ENCODE measurements around the gene SLC9A3. TPM values are rescaled to one million over a fixed set of nuclear protein-coding genes. Genes with fewer than 3 reads are reported as not detected.
A peak's percentile ranks its signal among the peaks of the same experiment; 100 is the strongest.

SLC9A3 gene
- total RNA-seq, 2 experiments from 2014 or later: 2.0 to 2.3 TPM

GRCh38 chr5:547086-547924 lies 23.1 kb upstream of the SLC9A3 start:
- POLR2A ChIA-PET: no interaction called here
- no peaks in the 10 kb centered on the region for H3K9me3 Mint-ChIP-seq
- DNase-seq: peak; percentile 20
- no peak for ATAC-seq (ENCODE audit: low read depth)
- H3K27me3 Mint-ChIP-seq: peaks cover 11% of the 10 kb centered on the region
- H3K4me1 Mint-ChIP-seq: peaks cover 10% of the 10 kb centered on the region
- H3K27ac Mint-ChIP-seq: no peak overlapping the region
- no peak overlapping the region for H3K4me3 Mint-ChIP-seq
- no peaks in the 10 kb centered on the region for H3K36me3 Mint-ChIP-seq

GRCh38 chr5:546376-546908 lies 22.2 kb upstream of the SLC9A3 start:
- Mint-ChIP-seq H3K36me3 (no peaks in the 10 kb centered on the region), H3K4me3 (no peak overlapping the region), H3K4me1 (peaks cover 10% of the 10 kb centered on the region), H3K27me3 (peaks cover 11% of the 10 kb centered on the region), H3K9me3 (no peaks in the 10 kb centered on the region), H3K27ac (no peak overlapping the region)
- POLR2A ChIA-PET: no interaction called here
- ATAC-seq (ENCODE audit: low read depth): no peak
- DNase-seq: peak; percentile 19

GRCh38 chr5:545641-546375 lies 21.6 kb upstream of the SLC9A3 start:
- Mint-ChIP-seq H3K36me3 (no peaks in the 10 kb centered on the region), H3K4me1 (peaks cover 10% of the 10 kb centered on the region), H3K27ac (no peak overlapping the region), H3K27me3 (peaks cover 7% of the 10 kb centered on the region), H3K4me3 (no peak overlapping the region), H3K9me3 (no peaks in the 10 kb centered on the region)
- POLR2A ChIA-PET: interaction anchor here (2.0 kb wide), 1 partner anchor 73 kb away, joined by 10 read pairs; no protein-coding TSS in a partner anchor
- no peak for ATAC-seq (ENCODE audit: low read depth)
- DNase-seq: peak; percentile 27

GRCh38 chr5:544675-545355 lies 20.6 kb upstream of the SLC9A3 start:
- H3K27ac Mint-ChIP-seq: no peak overlapping the region
- DNase-seq (no peak), ATAC-seq (ENCODE audit: low read depth) (no peak)
- POLR2A ChIA-PET: interaction anchor here (0.7 to 3.3 kb wide), 3 partner anchors 12 to 72 kb away, joined by 5 to 10 read pairs (median 8); no protein-coding TSS in a partner anchor
- peaks cover 4% of the 10 kb centered on the region for H3K27me3 Mint-ChIP-seq
- H3K36me3 Mint-ChIP-seq: no peaks in the 10 kb centered on the region
- H3K9me3 Mint-ChIP-seq: no peaks in the 10 kb centered on the region
- H3K4me3 Mint-ChIP-seq: no peak overlapping the region
- H3K4me1 Mint-ChIP-seq: peaks cover 10% of the 10 kb centered on the region

GRCh38 chr5:543755-544674 lies 19.8 kb upstream of the SLC9A3 start:
- DNase-seq (peak; percentile 68), ATAC-seq (ENCODE audit: low read depth) (peak; percentile 84)
- Mint-ChIP-seq H3K27ac (peak overlapping the region; percentile 83), H3K4me3 (peak overlapping the region; percentile 68), H3K9me3 (no peaks in the 10 kb centered on the region), H3K36me3 (no peaks in the 10 kb centered on the region), H3K4me1 (peaks cover 10% of the 10 kb centered on the region), H3K27me3 (peaks cover under 1% of the 10 kb centered on the region)
- POLR2A ChIA-PET: interaction anchor here (0.7 to 3.3 kb wide), 3 partner anchors 11 to 71 kb away, joined by 5 to 10 read pairs (median 8); no protein-coding TSS in a partner anchor

GRCh38 chr5:543351-543750 lies 19.1 kb upstream of the SLC9A3 start:
- Mint-ChIP-seq H3K36me3 (no peaks in the 10 kb centered on the region), H3K9me3 (no peaks in the 10 kb centered on the region), H3K4me3 (peak overlapping the region; percentile 68), H3K27ac (peak overlapping the region; percentile 64), H3K4me1 (peaks cover 10% of the 10 kb centered on the region), H3K27me3 (no peaks in the 10 kb centered on the region)
- DNase-seq: no peak
- POLR2A ChIA-PET: interaction anchor here (3.3 kb wide), 1 partner anchor 14 kb away, joined by 8 read pairs; no protein-coding TSS in a partner anchor
- peak; percentile 15 for ATAC-seq (ENCODE audit: low read depth)

- no peak for ATAC-seq (ENCODE audit: low read depth)
- DNase-seq: peak; percentile 35
- POLR2A ChIA-PET: interaction anchor here (3.3 kb wide), 1 partner anchor 13 kb away, joined by 8 read pairs; no protein-coding TSS in a partner anchor
- peak overlapping the region; percentile 64 for H3K27ac Mint-ChIP-seq
- no peak overlapping the region for H3K4me3 Mint-ChIP-seq
- no peaks in the 10 kb centered on the region for H3K36me3 Mint-ChIP-seq
- no peaks in the 10 kb centered on the region for H3K27me3 Mint-ChIP-seq
- peaks cover 10% of the 10 kb centered on the region for H3K4me1 Mint-ChIP-seq
- H3K9me3 Mint-ChIP-seq: no peaks in the 10 kb centered on the region
These were observed 18.4 kb upstream of the SLC9A3 start for GRCh38 chr5:542319-543311.

GRCh38 chr5:541539-542318 lies 17.5 kb upstream of the SLC9A3 start:
- POLR2A ChIA-PET: interaction anchor here (3.3 kb wide), 1 partner anchor 13 kb away, joined by 8 read pairs; no protein-coding TSS in a partner anchor
- ATAC-seq (ENCODE audit: low read depth) (no peak), DNase-seq (peak; percentile 31)
- H3K4me1 Mint-ChIP-seq: peaks cover 10% of the 10 kb centered on the region
- no peaks in the 10 kb centered on the region for H3K9me3 Mint-ChIP-seq
- no peaks in the 10 kb centered on the region for H3K36me3 Mint-ChIP-seq
- no peak overlapping the region for H3K4me3 Mint-ChIP-seq
- H3K27ac Mint-ChIP-seq: no peak overlapping the region
- H3K27me3 Mint-ChIP-seq: no peaks in the 10 kb centered on the region

GRCh38 chr5:540906-541538 lies 16.8 kb upstream of the SLC9A3 start:
- Mint-ChIP-seq H3K4me3 (no peak overlapping the region), H3K4me1 (peaks cover 10% of the 10 kb centered on the region), H3K9me3 (no peaks in the 10 kb centered on the region), H3K27ac (no peak overlapping the region), H3K36me3 (no peaks in the 10 kb centered on the region), H3K27me3 (peaks cover 4% of the 10 kb centered on the region)
- no peak for ATAC-seq (ENCODE audit: low read depth)
- no peak for DNase-seq
- POLR2A ChIA-PET: no interaction called here

- Mint-ChIP-seq H3K4me3 (no peak overlapping the region), H3K36me3 (no peaks in the 10 kb centered on the region), H3K27me3 (peaks cover 4% of the 10 kb centered on the region), H3K9me3 (no peaks in the 10 kb centered on the region), H3K4me1 (peaks cover 10% of the 10 kb centered on the region), H3K27ac (no peak overlapping the region)
- POLR2A ChIA-PET: interaction anchor here (1.8 kb wide), 1 partner anchor 10 kb away, joined by 7 read pairs; no protein-coding TSS in a partner anchor
- ATAC-seq (ENCODE audit: low read depth) (no peak), DNase-seq (peak; percentile 12)
These were observed 16.0 kb upstream of the SLC9A3 start for GRCh38 chr5:540071-540905.
